ENCODE results near the gene ACTRT2. TPM values are rescaled to one million over a fixed set of nuclear protein-coding genes. Genes with fewer than 3 reads are reported as not detected.

Gene ACTRT2
- total RNA-seq, 4 donors from 2014 or later, result not detected

DNA sequence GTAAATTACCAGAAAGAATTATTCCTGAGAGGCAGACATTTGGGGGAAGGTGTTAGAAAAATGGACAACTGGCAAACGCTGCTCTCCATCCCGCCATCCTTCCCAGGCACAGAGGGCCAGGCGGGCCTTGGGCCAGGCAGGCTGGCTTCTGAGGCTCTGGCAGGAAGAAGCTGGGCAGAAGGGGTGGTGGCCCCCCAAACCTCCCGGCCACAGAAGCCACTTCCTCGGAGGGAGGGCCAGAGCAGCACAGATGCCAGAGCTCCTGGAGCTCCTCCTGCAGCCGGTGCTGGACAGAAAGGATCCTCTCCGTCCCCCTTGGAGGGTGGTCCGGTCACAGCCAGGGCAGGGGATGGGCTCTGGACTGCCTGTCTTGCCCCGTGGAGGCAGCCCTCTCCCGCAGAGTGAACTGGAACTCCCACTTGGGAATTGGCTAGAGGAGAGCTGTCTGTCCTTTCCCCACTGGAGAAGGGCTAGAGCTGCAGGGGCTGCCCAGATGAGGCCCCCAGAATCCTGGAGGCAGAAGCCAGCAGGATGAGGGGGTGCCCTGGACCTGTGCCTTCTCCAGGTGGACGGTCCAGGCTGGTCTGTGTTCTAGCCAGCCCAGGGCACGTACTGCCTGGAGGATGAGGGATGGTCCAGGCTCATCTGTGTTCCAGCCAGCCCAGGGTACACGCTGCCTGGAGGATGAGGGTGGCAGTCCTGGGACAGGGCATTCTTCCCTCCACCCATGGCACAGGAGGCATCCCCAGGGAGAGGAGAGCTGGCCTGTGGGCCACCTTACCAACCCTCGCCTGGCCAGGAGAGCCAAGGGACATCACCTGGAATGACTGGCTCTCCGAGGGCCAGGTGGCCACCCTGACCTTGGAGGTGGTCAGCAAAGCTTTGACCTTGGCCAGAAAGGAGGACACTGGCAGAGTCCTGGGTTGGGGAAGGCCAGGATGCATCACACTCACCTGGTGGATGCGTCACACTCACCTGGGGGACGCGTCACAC is 47.4 kb upstream of the ACTRT2 start:
- Histone ChIP-seq H3K27ac (no peak overlapping the region), H3K4me3 (no peak overlapping the region), H3K36me3 (no peaks in the 10 kb centered on the region), H3K4me1 (no peaks in the 10 kb centered on the region), H3K27me3 (peaks cover 56% of the 10 kb centered on the region), H3K9me3 (no peaks in the 10 kb centered on the region)
- no peak for ATAC-seq
- 17 to 40% methylated on average over 1 to 2 of the region's 18 CpGs for WGBS, 2 donors (ENCODE audit: low coverage in 1 of 2)
- TF ChIP-seq POLR2AphosphoS5 (IDR thresholded peaks at IDR 0.05), result no peak
- no peak for TF ChIP-seq POLR2A (IDR thresholded peaks at IDR 0.05)
- no peak for TF ChIP-seq EP300 (IDR thresholded peaks at IDR 0.05)
- TF ChIP-seq, protein P1, sequence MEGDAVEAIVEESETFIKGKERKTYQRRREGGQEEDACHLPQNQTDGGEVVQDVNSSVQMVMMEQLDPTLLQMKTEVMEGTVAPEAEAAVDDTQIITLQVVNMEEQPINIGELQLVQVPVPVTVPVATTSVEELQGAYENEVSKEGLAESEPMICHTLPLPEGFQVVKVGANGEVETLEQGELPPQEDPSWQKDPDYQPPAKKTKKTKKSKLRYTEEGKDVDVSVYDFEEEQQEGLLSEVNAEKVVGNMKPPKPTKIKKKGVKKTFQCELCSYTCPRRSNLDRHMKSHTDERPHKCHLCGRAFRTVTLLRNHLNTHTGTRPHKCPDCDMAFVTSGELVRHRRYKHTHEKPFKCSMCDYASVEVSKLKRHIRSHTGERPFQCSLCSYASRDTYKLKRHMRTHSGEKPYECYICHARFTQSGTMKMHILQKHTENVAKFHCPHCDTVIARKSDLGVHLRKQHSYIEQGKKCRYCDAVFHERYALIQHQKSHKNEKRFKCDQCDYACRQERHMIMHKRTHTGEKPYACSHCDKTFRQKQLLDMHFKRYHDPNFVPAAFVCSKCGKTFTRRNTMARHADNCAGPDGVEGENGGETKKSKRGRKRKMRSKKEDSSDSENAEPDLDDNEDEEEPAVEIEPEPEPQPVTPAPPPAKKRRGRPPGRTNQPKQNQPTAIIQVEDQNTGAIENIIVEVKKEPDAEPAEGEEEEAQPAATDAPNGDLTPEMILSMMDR (IDR thresholded peaks at IDR 0.05), result no peak

DNA sequence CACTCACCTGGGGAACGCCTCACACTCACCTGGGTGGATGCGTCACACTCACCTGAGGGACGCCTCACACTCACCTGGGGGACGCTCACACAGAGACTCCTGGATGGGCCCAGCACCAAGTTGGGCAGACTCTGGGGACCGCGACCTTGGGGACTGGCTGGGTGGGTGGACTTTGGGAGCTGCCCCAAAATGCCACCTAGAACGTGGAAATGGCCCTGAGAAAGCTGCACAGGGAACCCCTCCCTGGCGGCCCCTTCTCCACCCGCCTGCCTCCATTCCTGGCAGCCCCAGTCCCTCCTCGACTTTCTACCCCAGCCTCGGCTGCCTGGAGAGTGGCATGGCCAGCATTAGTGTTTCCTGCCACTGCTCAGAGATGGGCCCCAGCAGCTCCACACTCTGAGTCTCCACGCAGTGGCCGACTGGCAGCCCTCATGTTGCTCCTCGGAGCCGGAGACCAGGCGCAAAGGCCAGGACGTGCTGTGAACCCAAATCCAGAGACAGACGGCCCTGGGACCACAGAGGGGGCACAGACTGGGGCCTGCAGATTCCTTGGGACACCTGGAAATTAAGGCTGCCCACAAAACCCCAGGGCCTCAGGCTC is 46.5 kb upstream of the ACTRT2 start:
- Histone ChIP-seq H3K36me3 (no peaks in the 10 kb centered on the region), H3K4me3 (no peak overlapping the region), H3K27ac (no peak overlapping the region), H3K27me3 (peaks cover 58% of the 10 kb centered on the region), H3K9me3 (no peaks in the 10 kb centered on the region), H3K4me1 (no peaks in the 10 kb centered on the region)
- no peak for TF ChIP-seq POLR2A (IDR thresholded peaks at IDR 0.05)
- TF ChIP-seq EP300 (IDR thresholded peaks at IDR 0.05), result no peak
- TF ChIP-seq, protein P1 (IDR thresholded peaks at IDR 0.05), result no peak
- no peak for TF ChIP-seq POLR2AphosphoS5 (IDR thresholded peaks at IDR 0.05)
- ATAC-seq, result no peak
- WGBS, 2 donors (ENCODE audit: low coverage in 1 of 2), result no CpG with 5 or more reads among the region's 18 CpGs

DNA sequence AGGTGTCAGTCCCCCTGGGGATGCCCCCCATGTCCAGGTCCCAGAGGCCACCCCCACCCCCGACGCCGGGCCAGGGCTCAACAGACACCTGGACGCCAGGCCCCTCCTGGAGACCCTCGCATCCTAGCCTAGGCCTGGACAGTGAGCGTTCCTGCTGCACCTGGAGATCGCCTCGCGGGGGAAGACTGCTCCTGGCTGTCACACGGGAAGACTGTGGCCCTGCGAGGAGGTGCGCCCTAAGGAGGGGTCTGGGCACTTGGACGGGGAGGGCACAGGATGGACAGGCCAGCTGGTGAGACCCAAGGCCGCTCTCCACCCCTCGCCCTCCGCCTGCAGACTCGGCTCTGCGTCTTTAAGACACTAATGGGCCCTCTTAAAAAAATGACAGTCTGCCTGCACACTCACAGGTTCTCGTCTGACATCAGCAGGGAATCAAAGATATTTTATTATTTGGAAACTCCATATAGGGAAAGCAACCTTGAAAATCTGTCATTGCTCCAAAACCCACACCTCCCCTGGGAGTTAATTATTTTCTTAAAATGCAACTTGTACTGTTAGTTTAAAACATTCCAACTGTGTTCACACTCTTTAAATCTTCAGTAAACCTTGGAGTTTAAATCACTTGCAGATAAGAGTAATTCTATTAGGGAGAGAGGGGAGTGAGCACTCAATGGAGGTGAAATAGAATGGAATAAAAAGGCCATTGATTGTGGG is 45.6 kb upstream of the ACTRT2 start:
- Histone ChIP-seq H3K27ac (no peak overlapping the region), H3K9me3 (no peaks in the 10 kb centered on the region), H3K36me3 (no peaks in the 10 kb centered on the region), H3K4me1 (no peaks in the 10 kb centered on the region), H3K4me3 (no peak overlapping the region), H3K27me3 (peaks cover 57% of the 10 kb centered on the region)
- TF ChIP-seq POLR2AphosphoS5 (IDR thresholded peaks at IDR 0.05) (no peak), POLR2A (IDR thresholded peaks at IDR 0.05) (no peak), EP300 (IDR thresholded peaks at IDR 0.05) (no peak)
- TF ChIP-seq, protein P1 (IDR thresholded peaks at IDR 0.05), result no peak
- no peak for ATAC-seq
- 11 to 63% methylated on average over 1 of the region's 19 CpGs for WGBS, 2 donors (ENCODE audit: low coverage in 1 of 2)

DNA sequence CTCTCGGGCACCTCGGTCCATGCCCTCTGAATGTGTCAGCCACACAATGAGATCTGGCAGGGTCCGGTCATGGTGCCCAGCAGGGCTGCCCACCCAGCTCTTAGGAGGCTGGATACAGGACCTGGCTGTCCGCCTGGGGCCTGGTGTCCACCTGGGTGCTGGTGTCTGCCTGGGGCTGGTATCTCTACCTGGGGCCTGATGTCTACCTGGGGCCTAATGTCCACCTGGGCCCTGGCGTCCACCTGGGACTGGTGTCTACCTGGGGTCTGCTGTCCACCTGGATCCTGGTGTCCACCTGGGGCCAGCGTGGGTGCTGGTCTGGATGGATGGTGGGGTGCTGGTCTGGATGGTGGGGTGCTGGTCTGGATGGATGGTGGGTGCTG is 45.1 kb upstream of the ACTRT2 start:
- Histone ChIP-seq H3K4me1 (no peaks in the 10 kb centered on the region), H3K4me3 (no peak overlapping the region), H3K27me3 (peaks cover 52% of the 10 kb centered on the region), H3K36me3 (no peaks in the 10 kb centered on the region), H3K27ac (no peak overlapping the region), H3K9me3 (no peaks in the 10 kb centered on the region)
- WGBS, 2 donors (ENCODE audit: low coverage in 1 of 2), result 60 to 100% methylated on average over 1 of the region's 6 CpGs
- ATAC-seq, result no peak
- TF ChIP-seq POLR2A (IDR thresholded peaks at IDR 0.05), result no peak
- TF ChIP-seq EP300 (IDR thresholded peaks at IDR 0.05), result no peak
- no peak for TF ChIP-seq POLR2AphosphoS5 (IDR thresholded peaks at IDR 0.05)
- TF ChIP-seq, protein P1 (IDR thresholded peaks at IDR 0.05), result no peak

Measured in gastroesophageal sphincter (tissue), 4 donors.